ENCODE results near the gene HOXB13.

Gene HOXB13

DNA sequence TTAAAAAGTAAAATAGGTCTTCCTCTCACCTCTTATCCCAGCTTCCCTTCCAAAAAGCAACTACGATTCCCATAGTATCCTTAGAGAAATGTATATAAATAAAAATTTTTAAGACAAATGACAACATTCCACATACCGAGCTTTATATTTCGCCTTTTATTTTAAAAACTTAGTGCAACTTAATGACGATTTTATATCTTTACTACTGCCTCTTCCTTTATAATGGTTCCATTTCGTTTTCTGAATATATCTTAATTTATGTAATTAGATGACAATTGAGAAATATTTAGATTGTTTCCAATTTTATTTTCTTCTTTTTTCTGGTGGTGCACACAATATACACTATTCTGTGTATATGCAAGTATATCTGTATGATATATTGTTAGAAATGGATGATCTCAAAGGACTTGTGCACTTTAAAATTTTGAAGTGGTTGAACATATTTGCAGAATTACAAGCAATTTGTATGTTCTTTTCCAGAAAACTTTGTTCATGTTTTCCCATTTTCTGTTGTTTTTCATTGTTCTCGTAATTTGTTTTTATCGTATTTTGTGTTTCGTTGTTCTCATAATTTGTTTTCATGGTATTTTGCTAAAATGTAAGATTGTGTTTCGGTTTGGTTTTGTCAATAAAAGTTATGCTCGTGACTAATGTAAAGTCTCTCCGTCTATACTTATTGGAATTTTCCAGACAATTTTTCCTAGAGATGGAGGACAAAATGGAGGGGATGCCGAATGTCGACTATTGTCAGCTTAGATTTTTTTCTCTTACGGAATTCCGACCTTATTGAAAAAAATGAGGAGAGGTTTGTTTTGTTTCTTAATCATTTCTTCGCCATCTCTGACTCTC lies 20.4 kb upstream of the HOXB13 start:
- DNase-seq, result no peak

DNA sequence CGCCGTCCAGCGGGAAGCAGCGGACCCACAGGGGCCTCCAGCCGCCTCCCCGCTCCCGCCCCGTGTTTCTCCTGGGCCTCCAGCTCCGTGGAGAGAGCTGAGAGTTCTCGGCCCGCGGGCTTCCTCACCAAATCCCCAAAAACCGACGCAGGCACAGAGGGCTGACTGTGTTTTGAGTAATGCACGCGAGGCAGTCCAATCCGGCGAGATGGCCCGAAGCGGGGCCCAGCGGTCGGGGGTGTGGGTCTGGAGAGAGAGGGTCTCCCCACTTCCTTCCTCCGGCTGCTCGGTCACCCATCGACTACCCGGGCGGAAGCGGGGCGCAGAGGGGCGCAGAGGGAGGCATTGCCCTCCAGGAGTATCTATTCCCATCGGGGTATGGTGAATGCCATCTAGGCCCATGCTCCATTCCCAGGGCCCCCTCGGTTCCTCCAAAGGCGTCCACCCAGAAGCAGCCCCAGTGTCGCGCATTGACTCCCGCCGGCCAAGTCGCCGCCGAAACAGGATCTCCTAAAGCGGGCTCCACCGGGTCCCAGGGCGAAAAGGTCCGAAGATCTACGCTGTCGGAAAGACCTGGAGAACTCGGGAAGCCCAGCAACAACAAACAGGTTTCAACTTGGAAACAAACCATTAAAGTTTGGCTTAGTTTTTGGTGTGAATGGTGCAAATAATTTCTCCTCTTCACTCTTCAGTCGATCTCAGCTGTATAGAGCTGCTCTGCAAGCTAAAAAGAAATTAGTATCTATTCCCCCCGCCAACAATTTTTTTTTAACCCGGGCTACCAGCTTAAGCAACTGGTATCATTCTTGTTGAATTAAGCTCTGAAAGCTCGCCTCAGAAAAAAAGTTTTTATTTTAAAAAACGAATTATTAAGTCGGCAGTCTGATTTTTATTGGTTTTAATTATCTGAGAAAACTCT lies 19.2 kb upstream of the HOXB13 start:
- DNase-seq, result no peak

DNA sequence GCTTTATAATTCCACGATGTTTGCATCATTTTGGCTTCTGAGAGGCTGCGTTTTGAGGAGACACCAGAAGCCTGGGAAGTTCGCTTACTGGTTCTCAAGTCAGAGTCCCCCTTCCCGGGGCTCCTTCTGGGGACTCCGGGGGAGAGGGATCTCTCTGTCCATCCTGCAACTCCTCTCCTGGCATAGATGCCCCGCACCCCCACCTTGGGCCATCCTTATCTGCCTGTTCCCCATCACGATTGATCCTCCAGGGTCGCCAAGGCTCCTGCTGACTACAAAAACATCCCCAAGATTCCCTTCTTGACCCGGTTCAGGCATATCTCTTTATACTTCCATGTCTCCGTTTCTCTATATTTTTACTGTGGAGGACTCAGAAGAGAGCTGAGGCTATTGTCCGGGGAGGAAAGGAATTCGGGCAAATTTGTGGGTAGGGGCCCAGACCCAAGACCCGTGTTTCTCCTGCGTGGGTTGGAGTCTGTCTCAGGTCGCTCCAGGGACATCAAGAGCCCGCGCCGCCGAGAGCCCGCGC lies 18.4 kb upstream of the HOXB13 start:
- no peak for DNase-seq

DNA sequence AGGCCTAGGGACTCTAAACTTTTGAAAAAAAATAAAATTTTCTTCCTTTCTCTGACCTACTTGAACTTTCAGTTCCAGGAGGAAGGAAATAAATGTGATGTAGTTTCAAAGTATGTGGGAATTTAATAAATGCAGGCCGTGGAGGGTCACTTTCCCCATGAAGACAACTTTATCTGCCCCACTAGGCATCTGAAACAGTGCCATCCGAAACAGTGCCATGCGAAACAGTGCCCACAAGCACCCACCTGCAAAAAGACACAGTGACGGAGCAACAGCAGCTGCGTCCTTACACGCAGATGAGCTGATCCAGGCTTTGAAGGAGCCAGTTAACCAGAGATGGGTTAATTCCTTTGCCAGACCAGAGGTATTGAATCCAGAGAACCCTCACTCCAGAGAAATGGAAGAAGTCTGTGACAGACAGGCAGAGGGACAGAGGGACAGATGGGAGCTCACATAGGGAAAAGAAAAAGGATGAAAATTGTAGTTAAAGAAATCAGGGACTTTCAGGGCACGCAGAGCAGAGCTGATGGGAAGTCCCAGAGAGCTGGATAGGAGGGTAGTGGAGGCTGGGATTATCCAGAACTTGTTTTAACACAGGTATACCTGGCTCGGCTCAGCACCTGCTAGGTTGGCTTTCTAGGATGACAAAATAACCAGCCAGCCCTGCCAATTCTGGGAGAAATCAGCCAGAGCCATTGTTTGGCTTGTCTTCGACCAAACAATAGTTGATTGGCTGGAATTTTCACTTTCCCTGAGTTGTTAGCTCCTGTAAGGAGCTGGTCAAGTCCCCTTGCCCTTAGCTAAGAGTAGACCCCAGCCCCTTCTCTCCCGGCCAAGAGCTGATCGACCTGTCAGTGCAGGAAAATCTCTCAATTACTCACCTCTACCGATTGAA lies 17.1 kb upstream of the HOXB13 start:
- no peak for DNase-seq

DNA sequence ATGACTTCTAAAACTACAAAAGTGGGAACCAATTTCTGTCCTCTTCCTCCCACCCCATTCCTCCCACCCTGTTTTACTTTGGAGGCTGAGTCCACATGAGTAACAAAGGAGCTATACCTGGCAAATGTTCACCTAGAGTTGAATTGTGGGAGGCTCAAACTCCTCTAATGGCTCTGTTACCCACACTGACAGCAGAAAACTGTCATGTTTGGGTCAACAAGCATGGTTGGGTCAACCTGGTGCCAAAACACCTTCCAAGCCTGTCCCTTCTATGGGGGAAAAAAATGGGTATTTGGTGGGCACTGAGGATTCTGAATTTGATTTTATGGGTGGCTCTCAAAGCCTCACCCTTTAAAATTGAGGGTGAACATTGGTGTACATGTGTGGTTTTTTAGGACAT lies 12.0 kb upstream of the HOXB13 start:
- no peak for DNase-seq

DNA sequence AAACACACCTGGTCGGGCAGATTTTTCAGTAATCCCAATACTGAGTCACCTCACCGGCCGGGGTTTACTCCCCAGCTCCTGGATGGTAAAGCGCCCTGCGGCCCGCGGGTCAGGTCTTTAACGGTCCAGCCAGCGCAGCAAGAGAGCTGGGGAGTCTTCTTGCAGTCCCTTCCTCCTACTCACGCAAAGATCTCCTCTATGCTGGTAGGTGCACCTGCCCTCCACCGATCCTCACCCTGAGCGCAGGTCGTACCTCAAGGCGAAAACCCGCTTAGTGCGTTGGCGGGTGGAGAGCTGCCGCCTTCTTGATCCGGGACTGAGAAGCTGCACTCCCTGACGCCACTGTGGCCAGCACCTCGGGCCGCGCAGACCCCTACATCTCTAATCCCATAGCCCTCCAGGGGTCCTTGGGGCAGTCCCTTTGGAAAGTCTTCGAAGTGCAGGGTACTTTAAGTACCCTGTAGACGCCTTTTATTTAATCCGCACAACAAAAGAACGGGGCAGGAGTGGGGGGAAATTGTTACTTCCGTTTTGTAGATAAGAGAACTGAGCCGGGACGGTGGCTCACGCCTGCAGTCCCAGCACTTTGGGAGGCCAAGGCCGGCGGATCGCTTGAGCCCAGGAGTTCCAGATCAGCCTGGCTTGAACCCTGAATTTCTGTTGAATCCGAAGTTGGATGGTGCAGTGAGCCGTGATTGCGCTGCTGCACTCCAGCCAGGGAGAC lies 10.4 kb upstream of the HOXB13 start:
- no peak for DNase-seq

DNA sequence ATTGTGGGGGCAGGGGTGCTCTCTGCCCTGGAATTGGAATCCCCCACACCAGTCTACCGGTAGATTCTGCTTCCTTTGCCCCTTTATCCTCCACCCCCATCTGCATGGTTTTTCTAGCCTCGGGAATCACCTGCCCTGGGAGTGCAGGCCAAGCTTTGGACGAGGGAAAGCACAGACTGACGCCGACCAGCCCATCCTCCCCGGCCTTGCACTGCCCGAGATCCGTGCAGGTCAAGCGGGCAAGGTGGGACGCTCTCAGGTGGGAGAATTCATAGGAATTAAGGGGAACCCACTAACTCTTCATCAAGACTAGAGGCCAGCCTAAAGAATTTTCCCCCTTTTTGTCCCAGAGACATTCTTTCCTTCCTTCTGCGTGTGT lies 9.9 kb upstream of the HOXB13 start:
- DNase-seq, result no peak

DNA sequence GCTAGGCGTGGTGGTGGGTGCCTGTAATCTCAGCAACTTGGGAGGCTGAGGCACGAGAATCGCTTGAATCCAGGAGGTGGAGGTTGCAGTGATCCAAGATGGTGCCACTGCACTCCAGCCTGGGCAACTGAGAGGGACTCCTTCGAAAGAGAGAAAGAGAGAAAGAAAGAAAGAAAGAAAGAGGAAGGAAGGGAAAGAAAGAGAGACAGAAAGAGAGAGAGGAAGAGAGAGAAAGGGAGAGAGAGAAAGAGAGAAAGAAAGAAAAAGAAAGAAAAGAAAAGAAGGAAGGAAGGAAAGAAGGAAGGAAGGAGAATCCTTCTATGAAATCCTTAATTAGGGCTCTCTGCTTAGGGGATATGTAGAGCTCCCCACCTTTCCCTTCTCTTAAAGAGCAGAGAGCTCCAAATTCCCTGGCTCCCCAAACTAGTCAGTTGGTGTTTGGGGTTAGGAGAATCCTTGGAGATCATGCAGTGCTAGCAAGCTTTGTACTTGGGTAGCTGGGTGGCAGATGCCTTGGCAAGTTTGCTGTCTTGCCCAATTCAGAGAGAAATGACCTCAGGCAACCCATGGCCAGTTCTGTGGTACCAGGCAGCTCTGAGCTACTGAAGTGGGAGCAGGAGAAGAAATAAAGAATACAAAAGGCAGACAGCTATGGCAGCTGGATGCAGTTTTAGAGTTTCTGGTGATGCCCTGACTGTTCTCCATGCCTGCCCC lies 8.9 kb upstream of the HOXB13 start:
- no peak for DNase-seq

DNA sequence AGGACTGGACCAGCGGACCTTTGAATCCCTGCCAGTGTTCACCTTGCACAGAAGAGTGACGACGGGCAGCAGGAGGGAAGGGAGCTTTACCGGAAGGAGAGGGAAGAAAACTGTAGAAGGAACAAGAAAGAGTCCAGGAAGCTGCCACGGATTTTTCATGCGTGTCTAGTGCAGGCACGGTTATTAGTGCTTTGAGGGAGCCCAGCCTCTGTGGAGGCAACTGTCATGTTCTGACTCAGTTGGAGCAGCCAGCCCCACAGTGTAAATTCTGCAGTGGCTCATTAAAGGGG lies 6.5 kb upstream of the HOXB13 start:
- no peak for DNase-seq

DNA sequence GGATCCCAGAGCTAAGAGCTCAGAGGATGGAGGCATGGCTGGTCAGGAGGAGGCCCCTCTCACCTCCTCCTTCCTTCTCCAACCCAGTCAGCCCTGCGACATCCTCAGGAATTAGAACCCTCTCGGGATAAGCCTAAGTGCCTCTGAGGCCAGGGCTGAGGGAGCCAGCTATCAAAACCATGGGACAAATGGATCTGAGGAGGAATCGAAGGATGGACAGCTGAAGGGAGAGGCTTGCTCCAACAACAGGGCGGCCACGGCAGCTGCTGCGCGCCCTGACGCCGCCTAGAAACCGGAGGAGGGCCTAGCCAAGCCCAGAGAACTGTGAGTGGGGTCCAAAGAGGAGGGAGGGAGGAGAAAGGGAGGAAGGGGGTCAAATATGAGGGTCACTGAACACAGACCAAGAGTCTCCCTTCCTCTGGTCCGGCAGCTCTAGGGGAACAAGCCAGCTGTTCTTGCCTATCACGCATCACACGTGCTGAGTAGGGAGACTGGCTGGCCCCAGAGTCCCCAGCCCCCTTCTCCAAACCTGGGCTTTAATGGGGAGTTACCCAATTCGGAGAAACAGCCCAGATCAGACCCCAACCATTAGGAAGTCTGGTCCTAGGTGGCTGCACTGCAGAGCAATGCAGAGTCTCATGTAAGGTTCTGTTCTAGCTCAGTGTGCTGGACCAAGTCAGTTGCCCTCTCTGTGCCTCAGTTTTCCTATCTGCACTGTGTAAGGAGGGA lies 5.9 kb upstream of the HOXB13 start:
- no peak for DNase-seq

DNA sequence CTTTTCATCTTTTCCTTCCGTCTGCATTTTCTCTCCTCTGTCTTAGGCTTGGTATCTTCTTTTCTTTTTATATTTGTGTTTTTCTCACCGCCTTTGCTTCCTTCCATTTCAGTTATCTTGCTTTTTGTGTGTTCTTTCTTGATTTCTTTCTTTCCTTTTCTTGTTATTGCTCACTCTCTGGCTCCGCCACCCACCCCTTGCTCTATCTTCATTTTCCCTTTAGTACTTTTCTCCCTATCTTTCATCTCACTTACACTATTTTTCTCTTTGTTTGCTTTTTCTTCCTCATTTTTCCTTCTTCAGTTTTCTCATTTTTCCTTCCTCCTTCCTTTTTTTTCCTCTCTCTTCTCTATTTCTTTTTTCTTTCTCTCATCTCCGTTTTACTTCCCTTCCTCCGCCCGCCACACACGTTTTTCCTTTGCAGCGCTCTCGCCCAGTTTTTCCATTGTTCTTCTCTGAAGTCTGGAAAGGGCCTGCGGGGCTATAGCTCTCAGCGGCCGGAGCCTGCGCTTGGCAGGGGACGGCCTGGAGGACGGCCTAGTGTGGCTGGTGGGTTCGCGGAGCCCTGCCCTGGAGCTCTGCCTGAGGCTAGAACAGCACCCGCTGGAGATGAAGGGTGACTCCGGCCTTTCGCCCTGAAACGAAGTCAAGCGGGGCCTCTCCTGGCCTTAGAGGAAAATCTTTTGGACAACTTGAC lies 5.2 kb upstream of the HOXB13 start:
- DNase-seq, result no peak

DNA sequence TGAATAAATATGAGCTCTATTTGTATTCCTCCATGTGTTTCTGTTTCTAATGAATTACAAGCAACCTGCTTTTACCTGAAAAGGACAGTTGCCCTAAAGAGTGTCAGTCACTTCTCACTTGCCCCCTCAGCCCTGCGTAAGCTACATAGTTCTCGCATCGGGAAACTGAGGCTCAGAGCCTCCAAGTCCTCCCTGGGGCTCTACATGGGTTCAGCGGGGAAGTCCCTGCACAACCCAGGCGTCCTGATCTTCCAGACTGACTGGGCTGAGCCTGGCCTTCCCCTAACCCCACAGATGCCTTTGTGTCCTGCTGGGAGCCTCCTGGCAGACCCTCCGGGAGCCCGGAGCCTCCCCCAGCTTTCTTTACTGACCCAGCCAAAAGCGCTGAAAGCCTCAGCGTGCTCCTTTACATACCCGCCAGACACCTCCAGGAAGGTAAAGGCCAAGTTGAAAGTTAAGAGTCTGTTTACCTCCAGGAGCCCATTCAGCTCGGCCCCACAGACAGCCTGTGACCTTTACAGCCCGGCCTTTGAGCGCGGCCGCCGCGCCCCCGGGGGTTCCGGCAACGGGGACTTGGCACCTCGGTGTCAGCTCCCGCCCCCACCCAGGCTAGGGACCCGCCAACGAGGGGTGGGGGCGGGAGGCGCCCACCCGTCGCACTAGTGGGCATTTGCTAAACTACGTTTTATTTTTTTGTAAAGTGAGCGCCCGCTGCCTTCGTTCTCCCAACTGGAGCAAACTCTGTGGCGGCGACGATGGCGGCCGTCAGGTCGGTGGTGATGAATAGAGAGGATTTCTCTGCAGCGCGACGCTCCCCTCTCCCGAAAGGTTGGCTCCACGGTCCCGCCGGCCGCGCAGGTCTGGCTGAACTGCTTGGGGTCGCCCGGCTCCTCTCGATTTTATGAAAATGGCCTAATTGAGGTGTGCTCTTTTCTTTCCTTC lies 4.4 kb upstream of the HOXB13 start:
- DNase-seq, result no peak

DNA sequence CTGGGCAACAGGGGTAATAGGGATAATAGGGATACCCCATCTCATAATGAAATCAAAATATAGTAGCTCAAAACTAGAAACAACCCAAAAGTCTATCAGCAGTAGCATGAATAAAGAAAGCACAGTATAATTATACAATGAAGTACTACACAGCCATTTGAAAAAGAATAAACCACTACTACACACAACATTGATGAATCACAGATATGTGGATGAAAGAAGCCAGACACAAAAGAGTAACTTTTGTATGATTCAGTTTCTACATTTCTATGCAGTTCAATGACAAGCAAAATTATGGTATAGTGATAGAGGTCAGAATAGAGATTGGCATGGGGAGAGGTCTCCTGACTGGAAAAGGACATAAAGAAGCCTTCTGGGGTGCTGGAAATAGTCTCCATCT lies 2.8 kb upstream of the HOXB13 start:
- no peak for DNase-seq

DNA sequence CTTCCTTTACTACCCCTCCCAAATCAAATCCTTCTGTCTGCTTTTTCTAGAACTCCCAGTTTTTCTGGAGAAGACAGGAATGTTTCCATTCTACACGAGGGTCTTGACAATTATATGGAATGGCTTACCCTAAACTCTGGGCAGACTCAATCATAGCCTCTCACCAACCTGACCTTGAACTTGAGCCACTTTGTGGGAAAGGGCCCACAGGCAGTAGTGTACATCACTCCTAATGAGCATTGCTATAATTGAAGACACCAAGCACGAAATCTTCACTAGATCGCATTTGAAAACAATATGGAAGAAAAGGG lies 1.6 kb upstream of the HOXB13 start:
- no peak for DNase-seq

DNA sequence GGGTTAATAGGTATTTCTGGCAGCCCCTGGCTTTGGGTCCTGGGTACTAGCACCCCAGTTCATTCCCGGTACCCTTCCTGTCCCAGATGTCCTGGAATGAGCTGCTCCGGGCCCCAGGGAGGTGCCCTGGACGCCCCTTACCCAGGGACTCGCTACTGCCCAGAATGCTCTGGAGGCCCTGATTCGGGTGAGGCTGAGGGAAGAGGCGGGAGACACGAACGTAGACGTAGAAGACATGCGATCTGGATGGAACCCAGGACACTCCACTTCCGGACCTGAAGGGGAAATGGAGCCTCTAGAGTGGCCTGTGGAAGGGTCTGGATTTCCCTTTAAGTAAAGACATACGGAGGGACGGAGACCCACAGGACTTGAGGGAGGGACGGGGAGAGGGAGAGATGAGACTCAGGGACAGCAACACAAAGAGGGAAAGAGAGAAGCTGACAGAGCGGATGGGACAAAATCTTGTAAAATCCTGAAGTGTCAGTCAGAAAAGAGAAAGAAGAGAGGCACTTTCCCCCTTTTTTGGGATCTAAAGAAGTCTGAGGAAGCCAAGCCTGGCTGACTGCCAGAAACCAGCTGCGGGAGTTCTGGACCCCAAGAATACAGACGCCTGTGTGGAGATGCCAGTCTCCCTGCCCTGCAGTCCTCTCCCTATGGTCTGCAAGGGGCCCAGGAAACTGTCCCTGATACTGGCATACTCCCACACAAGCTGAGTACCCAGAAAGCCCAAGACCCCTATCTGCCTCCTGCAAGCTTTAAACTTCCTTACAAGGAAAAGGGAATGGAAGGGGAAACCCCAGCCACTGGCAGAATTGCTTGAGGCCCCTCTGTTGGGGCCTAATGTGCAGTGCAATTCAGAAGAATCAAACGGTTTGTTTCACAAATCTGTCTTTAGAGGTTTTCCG lies 1.0 kb upstream of the HOXB13 start:
- no peak for DNase-seq

DNA sequence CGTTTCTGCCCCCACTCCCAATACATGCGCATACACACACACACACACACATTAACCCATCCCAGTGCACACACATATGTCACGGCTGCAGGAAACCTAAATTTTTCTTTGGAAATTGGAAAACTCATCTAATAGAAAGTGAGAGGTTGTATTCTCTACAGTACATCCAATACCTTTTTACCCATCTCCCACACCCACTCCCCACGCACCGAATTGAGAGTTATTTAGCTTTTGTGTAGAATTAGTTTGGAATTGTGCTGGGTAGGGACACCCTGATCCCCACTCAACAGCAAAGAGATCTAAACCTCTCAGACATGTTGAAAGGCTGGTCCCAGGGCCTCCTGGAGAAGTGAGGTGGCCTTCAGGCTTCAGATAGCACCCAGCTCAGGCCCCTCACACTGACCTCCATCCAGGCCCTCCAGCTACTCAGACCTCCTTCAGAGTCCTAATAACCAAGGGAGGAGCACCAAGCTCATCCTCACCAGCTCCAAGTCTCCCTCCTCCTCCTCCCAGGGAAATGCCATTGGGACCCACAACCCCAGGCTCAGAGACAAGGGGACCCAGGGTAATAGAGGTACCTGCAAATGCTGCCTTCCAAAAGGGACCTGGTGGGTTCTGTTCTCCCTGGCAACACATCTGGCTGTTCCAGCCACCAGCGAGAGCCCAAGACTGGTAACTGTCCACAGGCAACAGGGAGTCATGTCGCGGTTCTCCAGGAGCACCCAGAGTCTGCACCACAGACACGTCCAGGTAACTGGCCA lies 955 bp downstream of the HOXB13 start:
- DNase-seq, result no peak

DNA sequence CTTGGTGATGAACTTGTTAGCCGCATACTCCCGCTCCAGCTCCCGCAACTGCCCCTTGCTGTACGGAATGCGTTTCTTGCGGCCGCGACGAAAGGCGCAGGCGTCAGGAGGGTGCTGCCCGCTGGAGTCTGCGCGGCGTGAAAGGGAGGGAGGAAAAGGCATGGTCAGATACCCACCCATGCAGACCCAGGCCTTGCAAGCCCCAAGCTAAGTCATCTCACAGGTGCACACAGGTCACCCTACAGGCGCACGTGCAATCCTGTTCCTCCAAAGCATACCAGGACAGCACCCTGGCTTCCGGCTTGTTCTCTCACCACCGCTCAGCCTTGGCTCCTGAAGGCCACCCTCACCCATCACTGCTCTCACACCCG lies 1.6 kb downstream of the HOXB13 start:
- no peak for DNase-seq

Measured in DMS153 (cell line).